Stimulated activated CD8-positive, alpha-beta memory T cell treated with anti-CD3 and anti-CD28 coated beads, Interleukin-15, amount 100 ng/mL, for 48 hours (primary cell): ENCODE measurements around the gene PHLDB2.

Experiments
- DNase-seq, 2 donors: peaks; one replicate each; pipeline ENCODE4 v3.0.0-alpha.2; 2020; ENCODE audit warnings: low read depth in 2 of 2

The PHLDB2 gene

DNA sequence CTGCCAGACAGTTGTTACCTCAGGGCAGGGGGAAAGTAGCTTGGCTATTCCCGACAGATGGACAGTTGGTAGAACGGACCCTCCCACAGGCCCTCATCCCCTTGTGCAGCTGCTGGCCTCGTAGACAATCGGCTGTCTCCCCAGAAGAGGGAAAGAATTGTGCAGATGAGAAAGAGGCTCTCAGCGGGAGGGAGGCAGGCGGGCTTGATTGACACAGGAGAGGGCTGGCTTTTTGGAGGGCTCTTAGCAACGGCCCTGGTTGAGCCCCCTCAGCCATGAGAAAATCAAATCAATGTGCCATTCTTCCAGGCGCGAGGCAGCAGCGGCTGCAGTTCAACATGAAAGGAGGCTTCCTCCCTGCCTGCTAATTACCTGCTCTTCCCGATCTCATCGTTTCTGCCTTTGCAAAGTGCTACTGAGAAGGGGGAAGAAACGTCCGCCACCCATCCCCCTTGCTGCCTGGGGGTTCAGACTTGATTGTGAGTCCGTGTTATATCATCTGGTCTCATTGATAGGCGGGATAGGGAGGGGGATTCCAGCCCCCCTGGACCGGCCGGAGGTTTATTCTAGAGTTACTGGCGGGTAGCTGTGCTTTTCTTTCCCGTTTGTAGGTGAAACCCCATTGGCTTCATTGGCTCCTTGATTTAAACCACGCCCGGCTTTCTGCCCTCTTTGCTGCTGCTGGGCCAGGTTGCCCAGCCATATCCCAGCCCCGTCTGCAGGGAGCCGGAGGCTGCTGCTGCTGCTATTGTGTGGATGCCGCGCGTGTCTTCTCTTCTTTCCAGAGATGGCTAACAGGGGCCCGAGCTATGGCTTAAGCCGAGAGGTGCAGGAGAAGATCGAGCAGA is 139.8 kb downstream of the PHLDB2 start, which contains the start of gene TAGLN3:
Gene TAGLN3, plus strand, starts transcription at position 287 of the 848 bp plus-strand sequence. Its CDS starts 501 bp downstream, at position 788.
- DNase-seq: no peak

DNA sequence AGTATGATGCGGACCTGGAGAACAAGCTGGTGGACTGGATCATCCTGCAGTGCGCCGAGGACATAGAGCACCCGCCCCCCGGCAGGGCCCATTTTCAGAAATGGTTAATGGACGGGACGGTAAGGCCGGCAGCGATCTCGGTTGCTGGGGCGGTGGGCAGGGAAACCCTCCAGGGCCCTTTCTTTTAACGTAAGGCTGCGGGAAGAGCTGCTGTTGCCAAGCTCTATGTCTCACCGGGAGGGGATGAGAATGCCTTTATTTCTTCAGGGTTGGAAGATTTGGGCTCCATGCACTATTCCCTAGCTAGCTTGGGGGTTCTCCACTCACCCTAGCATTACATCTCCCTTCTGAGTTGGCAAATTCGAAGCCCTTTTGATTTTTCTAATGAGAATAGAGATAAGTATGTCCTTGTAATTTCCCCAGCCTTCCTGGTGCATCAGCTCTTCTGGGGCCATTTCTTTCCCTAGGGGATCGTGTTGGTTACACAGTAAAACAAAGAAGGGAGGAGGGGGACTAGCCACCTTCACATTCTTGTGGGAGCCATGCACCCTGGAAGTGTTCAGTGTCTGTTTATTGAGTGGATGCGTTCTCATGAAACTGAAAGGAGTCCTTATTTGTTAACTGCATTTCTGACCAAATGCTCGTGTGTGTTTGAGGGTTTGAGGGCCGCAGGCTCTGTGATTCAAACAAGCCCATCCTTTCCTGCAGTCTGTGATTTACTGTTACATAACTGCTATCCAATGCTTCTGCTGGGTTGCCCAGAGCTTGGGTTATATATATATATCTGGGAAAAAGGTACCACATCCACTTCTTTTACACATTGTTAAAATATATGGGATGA is 140.6 kb downstream of the PHLDB2 start:
- no peak for DNase-seq

DNA sequence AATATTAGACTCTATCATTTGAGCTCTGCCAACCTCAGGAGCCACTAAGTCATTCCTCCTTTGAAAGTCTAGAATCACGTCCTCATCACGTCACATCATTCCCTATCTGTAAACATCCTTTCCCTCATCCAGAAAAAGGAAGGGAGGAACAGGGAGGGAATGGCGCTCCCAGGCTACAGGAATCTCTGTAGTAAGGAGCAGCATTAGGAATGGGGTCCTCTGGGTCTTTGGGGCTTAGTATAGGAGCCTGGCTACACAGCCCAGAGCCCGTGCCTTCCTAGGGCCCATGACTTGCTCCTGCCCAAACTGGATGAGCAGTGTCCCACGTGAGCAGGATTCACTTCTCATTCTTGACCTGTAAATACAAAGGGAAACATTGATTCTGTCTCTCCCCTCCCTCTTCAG is 141.3 kb downstream of the PHLDB2 start:
- no peak for DNase-seq

DNA sequence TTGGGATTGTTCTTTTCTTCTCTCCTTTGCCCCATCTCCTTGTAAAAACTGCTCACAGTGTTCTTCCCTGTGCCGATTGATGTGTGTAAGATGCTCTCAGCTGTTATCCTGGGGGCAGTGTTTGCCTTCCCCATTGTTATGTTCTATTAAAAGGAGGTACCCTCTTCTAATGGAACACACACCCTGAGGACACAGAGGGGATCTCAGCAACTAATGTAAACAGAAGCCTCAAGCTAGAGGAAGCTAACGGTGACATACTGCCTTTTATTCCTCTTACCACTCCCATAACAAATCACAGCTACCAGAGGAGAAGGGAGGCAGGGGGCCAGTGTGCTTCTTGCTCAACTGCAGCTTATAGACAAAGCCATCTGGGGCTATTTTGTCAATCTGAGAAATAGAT is 141.9 kb downstream of the PHLDB2 start:
- no peak for DNase-seq

DNA sequence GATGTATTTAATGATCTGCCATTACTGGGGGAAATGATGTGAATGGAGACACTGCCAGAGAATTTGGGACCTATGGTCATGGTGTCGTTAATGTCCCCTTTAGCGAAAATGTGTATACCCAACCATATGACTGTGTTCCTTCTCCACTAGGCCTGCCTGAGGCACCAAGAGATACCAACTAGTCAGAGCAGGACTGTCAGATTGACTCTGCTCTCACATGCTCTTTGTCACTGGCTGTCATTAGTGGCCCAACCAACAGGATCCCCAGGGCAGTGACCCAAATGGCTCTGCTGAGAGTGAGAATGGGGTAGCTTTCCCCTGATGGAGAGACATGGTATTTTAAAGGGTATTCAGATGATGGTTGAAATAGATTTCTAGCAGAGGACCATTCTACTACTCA is 142.5 kb downstream of the PHLDB2 start:
- DNase-seq: no peak

DNA sequence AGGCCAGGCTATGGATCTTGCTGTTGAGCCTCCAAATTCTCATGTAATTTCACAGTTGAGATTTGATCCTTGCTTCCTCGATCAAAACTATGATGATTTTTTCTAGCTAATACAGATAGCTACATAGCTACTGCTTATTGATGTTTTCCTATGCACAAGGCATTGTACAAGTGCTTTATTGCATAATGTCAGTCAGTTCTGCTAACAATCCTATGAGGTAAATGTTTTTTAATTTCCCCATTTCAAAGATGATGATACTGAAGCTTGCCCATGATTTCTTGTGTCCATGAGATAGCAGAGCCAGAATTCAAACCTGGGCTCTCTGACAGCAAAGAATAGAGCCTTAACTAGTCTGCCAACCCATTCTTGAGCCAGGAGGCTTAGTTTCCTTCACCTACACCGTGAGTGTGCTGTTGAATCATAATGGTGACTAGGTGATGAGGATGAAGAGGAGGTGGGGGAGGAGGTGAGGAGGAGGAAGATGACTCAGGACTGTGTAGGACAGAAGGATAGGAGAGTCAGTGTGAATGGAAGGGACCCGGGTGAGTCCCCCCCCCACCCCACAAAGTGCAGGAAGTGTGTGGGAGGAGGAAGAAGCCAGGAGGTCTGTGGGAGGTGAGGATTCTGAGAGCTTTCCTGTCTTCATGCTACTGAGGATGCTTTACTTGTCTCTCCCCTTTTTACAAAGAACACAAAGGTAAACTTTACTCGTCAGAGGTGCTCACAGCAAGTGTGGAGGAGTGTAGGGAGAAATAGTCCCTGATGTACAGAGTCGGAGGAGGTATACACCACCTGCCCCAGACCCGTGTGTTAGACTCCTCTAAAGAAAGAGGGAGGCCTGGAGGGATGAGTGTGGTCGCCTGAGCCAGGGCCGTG is 143.3 kb downstream of the PHLDB2 start:
- DNase-seq: peak; percentile 49 to 51

DNA sequence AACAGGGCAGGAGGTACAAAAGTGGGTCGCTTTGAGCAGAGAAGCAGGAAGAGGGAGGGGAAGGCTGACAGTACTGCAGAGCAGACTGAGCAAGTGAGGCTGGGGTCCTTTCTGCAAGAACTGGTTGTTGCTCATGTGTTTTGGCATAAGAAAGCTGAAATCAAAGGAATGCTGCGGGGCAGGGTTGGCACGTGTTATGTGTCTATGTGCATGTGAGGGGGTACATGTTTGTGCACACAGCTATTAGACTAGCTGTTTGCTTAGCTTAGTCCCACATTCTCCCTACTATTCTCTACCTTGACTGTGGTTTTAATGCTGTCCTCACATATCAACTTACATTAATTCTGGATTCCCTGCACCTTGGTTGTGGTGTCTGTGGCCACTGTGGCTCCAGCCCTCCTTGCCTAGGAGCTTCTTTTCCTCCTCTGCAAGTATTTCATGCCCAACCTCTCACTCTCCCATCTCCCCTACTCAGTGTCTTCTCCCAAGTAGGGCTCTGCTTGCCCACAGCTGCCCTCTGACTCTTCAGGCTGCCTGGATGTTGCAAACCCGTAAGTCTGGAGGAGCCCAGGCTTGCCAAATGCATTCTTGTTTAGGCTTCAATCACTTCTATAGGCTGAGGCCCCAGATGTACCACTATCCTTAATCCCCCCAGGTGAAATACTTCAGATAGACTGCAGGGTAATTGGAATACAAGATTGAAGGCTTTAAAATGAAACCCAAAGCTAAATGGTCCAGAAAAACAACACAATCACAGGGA is 144.4 kb downstream of the PHLDB2 start:
- DNase-seq: no peak

DNA sequence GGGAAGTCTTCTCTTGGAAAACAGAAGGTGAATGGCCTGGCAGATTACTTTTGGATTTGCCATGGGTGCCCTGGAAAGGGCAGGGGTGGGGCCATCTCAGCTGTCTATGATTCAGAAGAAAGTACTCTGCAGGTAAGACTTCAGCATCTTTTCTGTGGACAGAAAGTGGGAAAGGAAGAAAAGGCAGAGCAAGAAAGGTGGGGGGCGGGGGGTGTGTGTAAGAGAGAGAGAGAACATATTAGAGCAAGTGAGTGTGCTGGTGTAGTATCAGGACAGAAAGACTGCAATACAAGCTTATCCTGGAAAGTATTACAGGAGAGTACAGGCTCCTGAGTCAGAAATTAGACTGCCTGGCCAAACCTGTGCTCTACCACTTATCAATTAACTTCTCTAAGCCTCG is 145.1 kb downstream of the PHLDB2 start:
- DNase-seq: no peak

DNA sequence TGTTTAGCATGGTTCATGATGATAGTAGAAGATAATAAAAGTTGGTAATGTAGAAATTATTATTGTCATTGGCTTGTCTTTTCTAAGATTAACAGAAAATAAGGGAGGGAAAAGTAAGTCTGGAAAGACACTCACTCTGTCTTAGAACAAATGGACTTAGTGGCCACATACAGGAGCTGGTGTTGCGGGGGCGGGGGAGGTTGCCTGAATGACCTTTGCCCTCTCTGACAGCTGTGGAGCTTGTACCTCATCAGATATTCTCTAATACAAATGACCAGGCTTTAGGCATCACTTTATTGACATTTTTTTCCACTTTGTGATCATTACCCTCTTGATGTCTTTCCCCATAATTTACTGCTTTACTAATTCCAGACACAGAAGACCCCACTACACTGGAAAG is 145.6 kb downstream of the PHLDB2 start:
- no peak for DNase-seq

DNA sequence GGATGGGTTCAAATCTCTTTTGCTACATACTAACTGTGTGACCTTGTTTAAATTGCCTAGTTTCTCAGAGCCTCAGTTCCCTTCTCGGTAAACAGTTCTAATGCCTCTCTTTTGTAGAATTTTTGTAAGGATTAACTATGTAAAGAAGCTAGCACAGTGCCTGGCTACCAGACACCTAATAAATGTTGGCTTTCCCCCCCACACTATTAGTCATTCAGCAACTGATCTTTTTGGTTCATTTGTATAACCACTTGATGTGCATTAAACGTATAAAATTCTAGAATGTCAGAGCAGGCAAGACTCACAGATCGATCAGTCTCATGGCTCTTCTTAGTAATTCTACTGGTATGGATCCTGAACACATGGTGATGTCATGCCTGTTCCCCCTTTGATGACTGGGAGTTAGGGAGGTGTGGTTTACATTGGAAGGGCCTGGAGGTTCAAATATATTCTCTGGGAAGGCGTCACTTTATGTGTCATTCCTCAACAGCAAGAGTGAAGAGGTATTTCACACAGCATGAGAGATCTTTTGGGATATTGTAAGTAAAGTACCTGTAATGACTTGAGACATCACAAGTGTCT is 146.1 kb downstream of the PHLDB2 start:
- DNase-seq: no peak

DNA sequence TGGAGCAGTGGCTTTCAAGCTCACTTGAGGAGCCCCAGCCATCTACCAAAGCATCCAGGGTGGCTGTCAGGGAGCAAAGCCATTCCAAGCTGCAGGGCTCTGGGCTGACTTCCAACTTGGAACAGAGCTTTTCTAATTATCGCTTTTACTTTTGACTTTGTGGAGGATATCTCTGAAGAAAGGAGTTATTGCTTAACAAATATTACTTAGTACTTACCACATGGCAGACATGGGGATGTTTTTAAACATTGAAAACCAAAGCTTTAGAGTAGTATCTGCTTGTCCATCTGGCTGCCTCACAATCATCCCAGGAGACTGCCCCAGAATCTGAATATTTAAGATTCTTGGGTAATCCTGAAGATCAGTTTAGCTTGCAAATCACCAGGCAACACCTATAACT is 148.6 kb downstream of the PHLDB2 start:
- DNase-seq: no peak

DNA sequence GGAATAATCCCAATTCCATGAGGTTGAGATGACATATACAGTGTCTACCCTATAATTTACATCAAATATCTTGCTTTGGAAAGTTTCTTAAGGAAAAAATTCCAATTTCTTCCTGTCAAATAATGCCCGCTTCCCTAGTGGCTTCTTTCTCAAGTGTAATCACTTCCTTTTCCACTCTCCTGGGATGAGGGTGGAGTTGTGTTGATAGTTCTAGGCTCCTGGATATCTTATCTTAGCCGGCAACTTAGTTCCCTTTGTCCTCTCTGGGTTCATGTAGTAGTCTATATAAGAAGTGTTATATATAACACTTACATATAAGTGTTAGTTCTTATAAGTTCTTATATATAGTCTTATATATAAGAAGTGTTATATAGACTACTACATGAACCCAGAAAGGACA is 150.6 kb downstream of the PHLDB2 start:
- no peak for DNase-seq

DNA sequence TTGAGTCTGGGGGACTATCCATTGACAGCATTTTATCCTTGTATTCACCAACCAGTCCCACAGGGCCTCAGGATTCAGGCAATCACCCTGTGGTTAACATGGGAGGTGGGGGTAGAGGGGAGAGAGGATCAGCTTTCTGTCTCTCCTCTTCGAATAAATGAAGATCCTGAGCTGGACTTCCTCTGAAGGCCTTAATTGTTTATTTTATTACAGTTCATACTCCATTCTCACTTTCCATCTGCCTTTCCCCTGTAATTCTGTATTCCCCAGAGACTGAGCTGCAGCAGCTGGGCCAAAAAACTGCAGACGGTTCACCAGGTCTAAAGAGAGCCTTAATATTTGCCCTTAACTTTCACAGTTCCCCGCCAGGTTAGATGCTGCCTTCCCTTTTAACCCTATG is 151.6 kb downstream of the PHLDB2 start:
- no peak for DNase-seq

DNA sequence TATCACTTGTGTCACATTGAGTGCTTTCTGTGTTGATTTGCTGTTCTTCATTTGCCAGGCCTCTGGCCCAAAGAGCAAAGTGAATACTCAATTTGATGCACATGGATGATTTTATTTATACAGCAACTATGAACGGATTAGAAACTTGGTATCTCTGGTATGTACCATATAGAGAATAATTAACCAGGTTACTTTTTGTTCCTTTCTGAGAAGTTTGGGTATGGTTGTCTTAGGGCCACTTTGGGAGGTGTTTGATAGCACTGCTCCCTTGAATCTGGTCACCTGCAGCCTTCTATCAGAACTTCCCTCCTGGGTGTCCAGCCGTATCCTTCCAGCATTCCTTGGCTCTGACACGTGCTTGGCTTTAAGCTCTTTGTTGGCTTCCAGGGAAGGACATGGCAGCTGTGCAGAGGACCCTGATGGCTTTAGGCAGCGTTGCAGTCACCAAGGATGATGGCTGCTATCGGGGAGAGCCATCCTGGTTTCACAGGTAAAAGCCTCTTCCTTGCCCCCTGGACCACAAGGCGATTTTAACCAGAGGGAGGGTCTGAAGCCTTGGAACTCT is 152.4 kb downstream of the PHLDB2 start:
- no peak for DNase-seq

DNA sequence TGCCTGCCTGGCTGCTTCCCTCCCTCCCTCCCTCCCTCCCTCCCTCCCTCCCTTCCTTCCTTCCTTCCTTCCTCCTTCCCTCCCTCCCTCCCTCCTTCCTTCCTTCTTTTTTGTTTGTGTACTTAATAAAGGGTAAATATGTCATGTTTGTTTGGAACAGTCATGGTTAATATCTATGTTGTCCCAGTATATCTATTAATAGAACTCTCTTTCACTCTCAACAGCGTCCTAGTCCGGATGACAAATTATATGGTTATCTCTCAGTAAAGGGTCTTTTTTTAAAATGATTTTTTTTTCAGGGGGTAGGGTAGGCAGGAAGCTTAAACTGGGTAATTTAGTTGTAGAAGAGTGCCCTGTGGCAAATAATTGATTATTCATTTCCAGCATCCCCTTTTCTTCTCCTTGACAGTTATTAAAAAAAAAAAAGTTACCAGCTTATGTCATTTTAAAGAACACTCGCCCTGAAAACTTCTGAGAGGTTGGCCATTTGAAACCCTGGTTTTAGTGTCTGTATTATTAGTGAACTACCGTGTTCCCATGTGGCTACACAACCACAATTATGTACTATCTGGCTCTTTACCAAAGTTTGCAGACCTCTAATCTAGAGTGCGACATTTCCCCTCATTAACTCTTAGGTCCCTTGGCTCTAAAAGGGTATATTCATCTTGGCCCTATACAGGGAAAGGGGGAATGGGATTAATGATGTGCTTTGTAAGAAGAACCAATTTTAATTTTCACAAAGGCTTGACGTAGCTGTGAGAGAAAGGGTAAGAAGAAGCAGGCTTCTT is 153.3 kb downstream of the PHLDB2 start:
- no peak for DNase-seq

DNA sequence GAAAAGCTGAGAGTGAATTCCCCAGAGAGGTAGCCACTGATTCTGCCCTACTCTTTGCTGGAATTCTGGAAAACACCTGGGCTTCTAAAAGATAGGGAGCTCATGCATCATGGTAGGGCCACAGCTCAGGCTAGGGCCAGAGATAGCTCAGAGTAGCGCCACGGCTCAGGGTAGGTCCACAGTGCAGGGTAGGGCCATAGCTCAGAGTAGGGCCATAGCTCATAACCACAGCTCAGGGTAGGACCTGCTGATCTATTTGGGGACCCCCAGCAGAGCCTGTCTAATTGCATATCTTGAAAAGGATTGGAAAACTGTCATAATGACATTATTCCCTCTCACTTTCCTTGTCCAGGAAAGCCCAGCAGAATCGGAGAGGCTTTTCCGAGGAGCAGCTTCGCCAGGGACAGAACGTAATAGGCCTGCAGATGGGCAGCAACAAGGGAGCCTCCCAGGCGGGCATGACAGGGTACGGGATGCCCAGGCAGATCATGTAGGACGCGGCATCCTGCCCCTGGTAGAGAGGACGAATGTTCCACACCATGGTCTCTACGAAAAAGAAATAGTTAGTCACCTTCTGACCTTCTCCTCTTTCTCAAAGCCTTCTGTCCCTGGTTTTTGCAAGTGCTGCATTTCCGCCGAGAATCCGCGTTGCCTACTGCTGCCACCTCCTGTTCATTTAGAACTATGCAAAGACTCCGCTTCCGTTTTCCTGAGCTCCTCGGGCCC is 154.2 kb downstream of the PHLDB2 start:
- DNase-seq: peak in 1 of 2 donors; percentile 42

DNA sequence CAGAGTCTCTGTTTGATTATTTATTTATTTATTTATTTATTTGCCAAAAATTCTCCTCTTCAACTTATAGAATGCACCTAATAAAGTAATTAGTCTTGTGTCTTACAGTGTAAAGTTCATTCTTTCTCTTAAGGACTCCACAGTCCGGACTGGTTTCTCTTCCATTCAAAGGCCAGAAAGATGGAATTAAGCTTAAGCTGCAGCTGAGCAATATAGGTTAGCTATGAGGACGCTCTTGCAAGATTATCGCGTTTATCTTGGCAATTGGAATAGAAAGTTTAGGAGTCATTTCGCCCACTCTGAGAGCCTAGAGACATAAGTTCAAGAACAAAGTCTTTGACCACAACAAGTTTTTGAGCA is 154.7 kb downstream of the PHLDB2 start:
- no peak for DNase-seq

DNA sequence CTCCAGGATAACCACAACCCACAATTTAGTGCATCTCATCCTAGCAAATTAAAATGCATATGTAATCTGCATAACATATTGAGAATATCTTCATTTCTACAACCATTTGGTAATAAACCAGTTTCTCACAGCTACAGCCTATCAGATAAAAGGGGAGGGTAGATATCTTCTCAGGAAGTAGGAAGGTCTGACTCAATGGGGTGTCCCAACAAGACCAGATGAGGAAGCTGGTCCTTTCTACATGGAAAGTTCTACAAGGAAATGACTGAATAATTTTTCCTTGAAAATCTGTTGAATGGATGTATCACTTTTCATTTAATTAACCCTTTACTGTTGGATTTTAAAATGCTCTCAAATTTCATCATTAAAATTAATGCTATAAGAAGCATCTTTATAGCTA is 158.0 kb downstream of the PHLDB2 start:
- no peak for DNase-seq

DNA sequence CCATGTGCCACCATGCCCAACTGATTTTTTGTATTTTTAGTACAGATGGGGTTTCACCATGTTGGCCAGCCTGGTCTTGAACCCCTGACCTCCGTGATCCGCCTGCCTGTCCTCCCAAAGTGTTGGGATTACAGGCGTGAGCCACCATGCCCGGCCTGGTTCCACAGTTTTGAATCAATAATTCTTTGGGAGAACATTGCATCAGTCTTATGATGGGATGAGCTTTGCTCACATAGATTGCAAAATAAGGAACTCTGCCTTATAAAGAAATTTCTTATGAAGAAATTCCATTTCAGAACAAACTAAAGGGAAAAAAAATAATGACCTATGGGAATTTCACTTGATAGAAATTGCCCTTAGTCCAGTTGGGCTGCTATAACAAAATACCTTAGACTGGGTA is 159.6 kb downstream of the PHLDB2 start:
- DNase-seq: no peak
